Colonic mucosa (tissue), 4 donors: Measurements from ENCODE around the gene DUS1L. TPM values are rescaled to one million over a fixed set of nuclear protein-coding genes. Genes with fewer than 3 reads are reported as not detected.

Source experiments
- DNase-seq: peaks from one replicate; pipeline ENCODE4 v3.0.0-alpha.2; 2020
- H3K27ac ChIP-seq: fragments of 200-600 bp; one replicate; pipeline ENCODE4 v1.8.0; 2021
- H3K27me3 ChIP-seq: fragments of 200-600 bp; one replicate; pipeline ENCODE4 v1.8.0; 2021
- H3K36me3 ChIP-seq: fragments of 200-600 bp; one replicate; pipeline ENCODE4 v1.8.0; 2021
- H3K4me1 ChIP-seq: fragments of 200-600 bp; one replicate; pipeline ENCODE4 v1.8.0; 2021; ENCODE audit warnings: mild to moderate bottlenecking
- H3K4me3 ChIP-seq: fragments of 200-600 bp; one replicate; pipeline ENCODE4 v1.8.0; 2021
- H3K9ac ChIP-seq, 2 donors: one replicate each; pipeline ENCODE4 v1.7.0; 2013; ENCODE audit warnings: control low read depth in 2 of 2, low read depth in 2 of 2, low read length in 2 of 2
- H3K9me3 ChIP-seq: fragments of 200-600 bp; one replicate; pipeline ENCODE4 v1.8.0; 2021
- CTCF ChIP-seq: fragments of 200-600 bp; IDR thresholded peaks from one replicate; pipeline ENCODE4 v1.8.0; 2022; ENCODE audit warnings: antibody characterized with exemption, mild to moderate bottlenecking
- intact Hi-C: fragments of 100-400 bp; cut with DNase I; formaldehyde crosslinking; loops from one replicate; pipeline ENCODE4 v1.14.1; 2022
- total RNA-seq, 2 donors: library from RNA; stranded (reverse); fragmentation: NEBNext Ultra II Directional in 1 of 2; extraction: Animal tissue kit (Norgen Biotek cat#: 25700) in 1 of 2; gene quantifications; one replicate each; pipeline ENCODE4 v1.2.1, GENCODE V29; 2021
- donor health status: healthy.
- donor health status: DM: no; HTN: no; CAD: no.
- donor health status: DM: no; HTN: no; CAD: no.

DUS1L gene
- total RNA-seq, 2 donors from 2014 or later = 113 to 253 TPM

GRCh38 chr17:82012261-82012639 lies 53.4 kb downstream of the DUS1L start:
- no peak for DNase-seq
- H3K9ac ChIP-seq = no peak overlapping the region
- no peaks in the 10 kb centered on the region for H3K27me3 ChIP-seq
- no peaks in the 10 kb centered on the region for H3K9me3 ChIP-seq
- intact Hi-C loops = no loop called here
- H3K27ac ChIP-seq = no peak overlapping the region
- no peaks in the 10 kb centered on the region for H3K36me3 ChIP-seq
- no peak overlapping the region for H3K4me3 ChIP-seq
- no peaks in the 10 kb centered on the region for H3K4me1 ChIP-seq
- TF ChIP-seq CTCF = no peak

GRCh38 chr17:82011617-82012187 lies 53.9 kb downstream of the DUS1L start:
- H3K9me3 ChIP-seq = no peaks in the 10 kb centered on the region
- no peak for TF ChIP-seq CTCF
- H3K27me3 ChIP-seq = no peaks in the 10 kb centered on the region
- H3K4me3 ChIP-seq = no peak overlapping the region
- H3K27ac ChIP-seq = no peak overlapping the region
- no peak overlapping the region for H3K9ac ChIP-seq
- intact Hi-C loops = no loop called here
- DNase-seq = no peak
- H3K36me3 ChIP-seq = no peaks in the 10 kb centered on the region
- H3K4me1 ChIP-seq = no peaks in the 10 kb centered on the region

GRCh38 chr17:82010575-82011525 lies 54.8 kb downstream of the DUS1L start:
- DNase-seq = no peak
- intact Hi-C loops = no loop called here
- TF ChIP-seq CTCF = no peak

DNA sequence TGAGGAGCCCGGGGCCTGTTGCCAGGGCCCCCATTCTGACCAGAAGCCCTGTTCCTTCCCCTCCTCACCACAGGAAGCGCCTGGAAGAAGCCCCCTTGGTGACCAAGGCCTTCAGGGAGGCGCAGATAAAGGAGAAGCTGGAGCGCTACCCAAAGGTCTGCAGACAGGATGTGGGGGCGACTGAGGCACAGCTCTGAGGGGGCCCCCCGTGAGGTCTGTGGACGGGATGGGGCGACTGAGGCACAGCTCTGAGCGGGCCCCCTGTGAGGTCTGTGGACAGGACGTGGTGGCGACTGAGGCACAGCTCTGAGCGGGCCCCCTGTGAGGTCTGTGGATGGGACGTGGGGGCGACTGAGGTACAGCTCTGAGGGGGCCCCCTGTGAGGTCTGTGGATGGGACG lies 56.2 kb downstream of the DUS1L start:
- no peak for DNase-seq
- Histone ChIP-seq H3K27me3 (no peaks in the 10 kb centered on the region), H3K4me3 (no peak overlapping the region), H3K36me3 (no peaks in the 10 kb centered on the region), H3K27ac (no peak overlapping the region), H3K4me1 (no peaks in the 10 kb centered on the region), H3K9me3 (no peaks in the 10 kb centered on the region), H3K9ac (no peak overlapping the region)
- intact Hi-C loops = no loop called here
- TF ChIP-seq CTCF = no peak

More at GRCh38 chr17:82010575-82011525, 54.8 kb downstream of the DUS1L start:
- Histone ChIP-seq H3K4me3 (no peak overlapping the region), H3K27ac (no peak overlapping the region), H3K4me1 (no peaks in the 10 kb centered on the region), H3K27me3 (no peaks in the 10 kb centered on the region), H3K9ac (no peak overlapping the region), H3K36me3 (no peaks in the 10 kb centered on the region), H3K9me3 (no peaks in the 10 kb centered on the region)

DNA sequence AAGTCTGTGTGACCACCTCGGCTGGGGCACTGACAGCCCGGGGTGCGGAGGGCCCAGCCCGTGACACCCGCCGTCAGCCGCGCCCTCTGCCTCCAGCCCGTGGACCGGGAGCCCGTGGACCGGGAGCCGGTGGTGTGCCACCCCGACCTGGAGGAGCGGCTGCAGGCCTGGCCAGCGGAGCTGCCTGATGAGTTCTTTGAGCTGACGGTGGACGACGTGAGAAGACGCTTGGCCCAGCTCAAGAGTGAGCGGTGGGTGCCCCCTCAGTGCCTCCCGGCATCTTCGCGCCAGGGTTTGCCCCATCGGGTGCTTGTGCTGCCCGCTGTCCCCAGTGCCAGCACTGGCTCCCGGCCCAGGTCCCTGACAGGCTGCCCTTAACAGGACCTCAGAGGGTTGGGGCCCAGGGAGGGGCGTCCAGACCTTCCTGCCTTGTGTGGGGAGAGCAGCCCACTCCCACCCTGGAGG lies 56.6 kb downstream of the DUS1L start:
- intact Hi-C loops = no loop called here
- Histone ChIP-seq H3K9me3 (no peaks in the 10 kb centered on the region), H3K9ac (no peak overlapping the region), H3K27me3 (no peaks in the 10 kb centered on the region), H3K27ac (no peak overlapping the region), H3K36me3 (no peaks in the 10 kb centered on the region), H3K4me3 (no peak overlapping the region), H3K4me1 (no peaks in the 10 kb centered on the region)
- no peak for DNase-seq
- TF ChIP-seq CTCF = no peak
